MCF 10A (cell line): Measurements from ENCODE around the gene VTN. TPM values are rescaled to one million over a fixed set of nuclear protein-coding genes. Genes with fewer than 3 reads are reported as not detected.

Experiments used
- BruUV-seq: library from RNA; stranded (reverse); fragments of 400-500 nt; replicated peaks from 2 replicates; lab custom pipeline; 2021; lab: Mats Ljungman, UMichigan
- CTCF ChIA-PET: fragments of 300-600 bp; sonication (Branson Sonifier 250); formaldehyde crosslinking; extraction: SDS; loops from one replicate; lab custom pipeline; 2021; ENCODE audit warnings: antibody characterized with exemption, inconsistent platforms; lab: Yijun Ruan, JAX
- POLR2A ChIA-PET: fragments of 300-600, 350-650 bp; sonication (Branson Sonifier 250); formaldehyde crosslinking; extraction: SDS; loops from one replicate; lab custom pipeline; 2020; ENCODE audit warnings: antibody characterized with exemption, inconsistent platforms; lab: Yijun Ruan, JAX
- DNase-seq: peaks from one replicate; pipeline ENCODE4 v3.0.0-alpha.2; 2018; ENCODE audit not compliant: unreplicated experiment
- H3K27ac Mint-ChIP-seq: one replicate; pipeline ENCODE4 v1.8.0; 2022; ENCODE audit warnings: mild to moderate bottlenecking, low read depth, mixed read lengths; ENCODE audit not compliant: unreplicated experiment
- H3K27me3 Mint-ChIP-seq: one replicate; pipeline ENCODE4 v1.8.0; 2022; ENCODE audit warnings: mixed read lengths; ENCODE audit not compliant: insufficient read depth, unreplicated experiment
- H3K36me3 Mint-ChIP-seq: one replicate; pipeline ENCODE4 v1.8.0; 2022; ENCODE audit warnings: mild to moderate bottlenecking, moderate library complexity, mixed read lengths; ENCODE audit not compliant: insufficient read depth, unreplicated experiment
- H3K4me1 Mint-ChIP-seq: one replicate; pipeline ENCODE4 v1.8.0; 2022; ENCODE audit warnings: mixed read lengths; ENCODE audit not compliant: insufficient read depth, unreplicated experiment
- H3K4me3 Mint-ChIP-seq: one replicate; pipeline ENCODE4 v1.8.0; 2022; ENCODE audit warnings: mild to moderate bottlenecking, moderate library complexity, mixed read lengths; ENCODE audit not compliant: unreplicated experiment
- H3K9me3 Mint-ChIP-seq: one replicate; pipeline ENCODE4 v1.8.0; 2022; ENCODE audit warnings: mixed read lengths; ENCODE audit not compliant: unreplicated experiment
- CTCF ChIP-seq: fragments of 200-600 bp; IDR thresholded peaks from one replicate; pipeline ENCODE4 v1.8.0; 2022; ENCODE audit warnings: antibody characterized with exemption, mild to moderate bottlenecking; ENCODE audit not compliant: unreplicated experiment
- intact Hi-C: fragments of 100-400 bp; cut with micrococcal nuclease; formaldehyde crosslinking; loops from 2 replicates; pipeline ENCODE4 v1.14.1; 2022
- total RNA-seq: library from RNA; stranded (reverse); gene quantifications from 2 replicates; pipeline ENCODE4 v1.2.3, GENCODE V29; 2022

VTN gene
- total RNA-seq, 1 experiment from 2014 or later = not detected

DNA sequence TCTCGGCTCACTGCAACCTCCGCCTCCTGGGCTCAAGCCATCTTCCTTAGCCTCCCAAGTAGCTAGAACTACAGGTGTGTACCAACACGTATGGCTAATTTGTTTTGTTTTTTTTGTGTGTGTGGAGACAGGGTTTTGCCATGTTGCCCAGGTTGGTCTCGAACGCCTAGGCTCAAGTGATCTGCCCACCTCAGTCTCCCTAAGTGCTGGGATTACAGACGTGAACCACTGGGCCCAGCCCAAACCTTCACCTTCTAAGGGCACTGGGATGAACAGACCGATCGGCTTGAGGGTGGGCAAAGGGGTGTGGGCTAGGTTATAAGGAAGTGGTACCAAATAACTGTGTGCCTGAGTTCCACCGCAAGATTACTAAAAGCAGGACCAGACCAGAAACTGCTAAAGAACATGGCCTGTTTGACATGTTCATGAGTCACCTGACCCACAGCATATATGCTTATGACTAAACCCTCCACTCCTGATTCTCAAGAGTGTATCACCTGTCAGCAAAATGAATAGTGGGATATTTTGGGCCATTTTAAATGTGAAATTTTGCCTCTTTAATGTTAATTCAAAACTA lies 43.0 kb downstream of the VTN start:
- Mint-ChIP-seq H3K27ac (no peak overlapping the region), H3K9me3 (no peaks in the 10 kb centered on the region), H3K36me3 (peaks cover 54% of the 10 kb centered on the region), H3K4me3 (no peak overlapping the region), H3K4me1 (peaks cover 9% of the 10 kb centered on the region), H3K27me3 (no peaks in the 10 kb centered on the region)
- no peak for DNase-seq
- CTCF ChIA-PET = interaction anchor here (1.0 to 2.3 kb wide), 2 partner anchors 87 to 88 kb away, joined by 3 to 14 read pairs; no protein-coding TSS in a partner anchor
- intact Hi-C loops = loop anchor here (5.0 kb wide), 1 partner anchor 320 kb away; no protein-coding TSS in a partner anchor
- no peak for TF ChIP-seq CTCF
- POLR2A ChIA-PET = interaction anchor here (2.1 kb wide), 1 partner anchor 8 kb away, joined by 14 read pairs; the partner anchor contains the start of genes IFT20 and TNFAIP1
- no TSS peak for BruUV-seq

DNA sequence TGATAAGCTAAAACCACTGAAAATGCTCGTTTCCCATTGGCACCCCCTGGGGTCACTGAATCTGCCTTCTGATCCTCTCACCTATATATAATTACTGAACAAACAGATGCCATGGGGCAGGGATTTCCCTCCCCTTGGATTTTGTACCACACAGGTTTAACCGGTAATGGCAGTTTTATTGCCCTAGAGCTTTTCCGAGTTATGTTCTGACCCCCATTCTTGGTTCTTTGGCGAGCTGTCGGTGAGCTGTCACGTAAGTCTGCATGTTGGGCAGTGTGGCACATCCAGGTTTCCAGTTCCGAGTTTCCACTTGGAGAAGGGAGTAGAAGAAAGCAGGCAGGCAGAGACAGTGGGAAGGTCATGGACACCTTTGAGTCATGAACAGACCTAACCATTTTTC lies 44.0 kb downstream of the VTN start:
- Mint-ChIP-seq H3K9me3 (no peaks in the 10 kb centered on the region), H3K27me3 (no peaks in the 10 kb centered on the region), H3K36me3 (peaks cover 50% of the 10 kb centered on the region), H3K27ac (no peak overlapping the region), H3K4me3 (no peak overlapping the region), H3K4me1 (peaks cover 14% of the 10 kb centered on the region)
- BruUV-seq = no TSS peak
- intact Hi-C loops = loop anchor here (5.0 kb wide), 1 partner anchor 319 kb away; no protein-coding TSS in a partner anchor
- CTCF ChIA-PET = interaction anchor here (0.5 to 1.5 kb wide), 5 partner anchors 10 to 98 kb away, joined by 3 to 6 read pairs (median 3); partner anchors contain the start of gene TNFAIP1
- POLR2A ChIA-PET = interaction anchor here (0.6 to 2.1 kb wide), 3 partner anchors 9 to 87 kb away, joined by 3 to 14 read pairs (median 4); partner anchors contain the start of genes IFT20 and TNFAIP1
- DNase-seq = no peak
- TF ChIP-seq CTCF = no peak

- TF ChIP-seq CTCF = no peak
- DNase-seq = no peak
- ChIA-PET CTCF (interaction anchor here (0.7 to 1.5 kb wide), 7 partner anchors 11 to 97 kb away, joined by 3 to 6 read pairs (median 3); partner anchors contain the start of gene TNFAIP1), POLR2A (interaction anchor here (1.1 to 2.1 kb wide), 2 partner anchors 10 to 86 kb away, joined by 3 to 14 read pairs; partner anchors contain the start of genes IFT20 and TNFAIP1)
- H3K4me3 Mint-ChIP-seq = no peak overlapping the region
- BruUV-seq = no TSS peak
- no peak overlapping the region for H3K27ac Mint-ChIP-seq
- H3K4me1 Mint-ChIP-seq = peaks cover 23% of the 10 kb centered on the region
- peaks cover 40% of the 10 kb centered on the region for H3K36me3 Mint-ChIP-seq
- intact Hi-C loops = loop anchor here (5.0 kb wide), 1 partner anchor 318 kb away; no protein-coding TSS in a partner anchor
- no peaks in the 10 kb centered on the region for H3K27me3 Mint-ChIP-seq
- H3K9me3 Mint-ChIP-seq = no peaks in the 10 kb centered on the region
Measured at GRCh38 chr17:28325211-28325610, 44.9 kb downstream of the VTN start.

- Mint-ChIP-seq H3K4me3 (no peak overlapping the region), H3K4me1 (peaks cover 28% of the 10 kb centered on the region), H3K27ac (no peak overlapping the region), H3K27me3 (no peaks in the 10 kb centered on the region), H3K9me3 (no peaks in the 10 kb centered on the region), H3K36me3 (peaks cover 39% of the 10 kb centered on the region)
- intact Hi-C loops = loop anchor here (5.0 kb wide), 2 partner anchors 87 to 317 kb away; no protein-coding TSS in a partner anchor
- DNase-seq = no peak
- ChIA-PET POLR2A (interaction anchor here (2.1 kb wide), 1 partner anchor 11 kb away, joined by 14 read pairs; the partner anchor contains the start of genes IFT20 and TNFAIP1), CTCF (interaction anchor here (0.7 to 0.8 kb wide), 4 partner anchors 13 to 96 kb away, joined by 3 to 4 read pairs (median 3); no protein-coding TSS in a partner anchor)
- BruUV-seq = no TSS peak
- no peak for TF ChIP-seq CTCF
Measured at GRCh38 chr17:28324781-28325180, 45.3 kb downstream of the VTN start.
